RCC 7860 (cell line): ENCODE data around the gene AGAP1.

Source experiments
- DNase-seq: peaks from one replicate; pipeline ENCODE4 v3.0.0-alpha.2; 2015; ENCODE audit warnings: low spot score
- FAIRE-seq: peaks from 2 replicates; lab custom pipeline; 2012; peaks lifted over from hg19 to GRCh38; lab: Jason Lieb, UNC

The AGAP1 gene

GRCh38 chr2:235779444-235779896 is 285.6 kb downstream of the AGAP1 start:
- FAIRE-seq (no peak), DNase-seq (peak; percentile 57)

- DNase-seq (no peak), FAIRE-seq (no peak)
These were observed 286.6 kb downstream of the AGAP1 start for GRCh38 chr2:235780401-235780800.

- DNase-seq = no peak
- no peak for FAIRE-seq
These were observed 287.9 kb downstream of the AGAP1 start for GRCh38 chr2:235781775-235782174.

- no peak for FAIRE-seq
- no peak for DNase-seq
These were observed 290.9 kb downstream of the AGAP1 start for GRCh38 chr2:235784788-235785187.

- DNase-seq (no peak), FAIRE-seq (no peak)
These were observed 295.7 kb downstream of the AGAP1 start for GRCh38 chr2:235789552-235789951.

GRCh38 chr2:235793163-235793752 is 299.4 kb downstream of the AGAP1 start:
- FAIRE-seq (no peak), DNase-seq (no peak)

- FAIRE-seq (no peak), DNase-seq (no peak)
These were observed 305.4 kb downstream of the AGAP1 start for GRCh38 chr2:235799281-235799680.

- FAIRE-seq = no peak
These were observed 308.7 kb downstream of the AGAP1 start for GRCh38 chr2:235802542-235802941.

GRCh38 chr2:235803028-235803427 is 309.2 kb downstream of the AGAP1 start:
- FAIRE-seq (no peak), DNase-seq (no peak)

More at GRCh38 chr2:235802542-235802941, 308.7 kb downstream of the AGAP1 start:
- no peak for DNase-seq

GRCh38 chr2:235804676-235805075 is 310.8 kb downstream of the AGAP1 start:
- no peak for DNase-seq
- no peak for FAIRE-seq

- no peak for DNase-seq
- FAIRE-seq = no peak
These were observed 313.3 kb downstream of the AGAP1 start for GRCh38 chr2:235806986-235807750.

- no peak for FAIRE-seq
These were observed 314.5 kb downstream of the AGAP1 start for GRCh38 chr2:235808366-235808765.

GRCh38 chr2:235810252-235810651 is 316.4 kb downstream of the AGAP1 start:
- no peak for DNase-seq
- no peak for FAIRE-seq

More at GRCh38 chr2:235808366-235808765, 314.5 kb downstream of the AGAP1 start:
- DNase-seq = no peak

GRCh38 chr2:235810846-235811245 is 317.0 kb downstream of the AGAP1 start:
- FAIRE-seq = no peak
- DNase-seq = no peak

- FAIRE-seq = no peak
- DNase-seq = no peak
These were observed 317.8 kb downstream of the AGAP1 start for GRCh38 chr2:235811446-235812184.

GRCh38 chr2:235812185-235812665 is 318.4 kb downstream of the AGAP1 start:
- DNase-seq (no peak), FAIRE-seq (no peak)

- FAIRE-seq (no peak), DNase-seq (no peak)
These were observed 319.6 kb downstream of the AGAP1 start for GRCh38 chr2:235813398-235813797.

GRCh38 chr2:235820571-235820970 is 326.7 kb downstream of the AGAP1 start:
- no peak for DNase-seq
- no peak for FAIRE-seq

GRCh38 chr2:235824331-235824730 is 330.5 kb downstream of the AGAP1 start:
- FAIRE-seq (no peak), DNase-seq (no peak)

- FAIRE-seq (no peak), DNase-seq (no peak)
These were observed 332.1 kb downstream of the AGAP1 start for GRCh38 chr2:235825946-235826345.

GRCh38 chr2:235826826-235827225 is 333.0 kb downstream of the AGAP1 start:
- DNase-seq (no peak), FAIRE-seq (no peak)
